Mucosa of descending colon (tissue), 3 donors: ENCODE results near the gene CTNNA3. TPM values are rescaled to one million over a fixed set of nuclear protein-coding genes. Genes with fewer than 3 reads are reported as not detected.

Experiments used
- ATAC-seq: fragments of 200-7000 bp; cut with Tn5 transposase; one replicate; pipeline ENCODE4 v1.9.1; 2020; ENCODE audit warnings: mild to moderate bottlenecking, moderate library complexity
- DNase-seq, 3 donors: peaks; one replicate each; pipeline ENCODE4 v3.0.0-alpha.2; 2020
- H3K36me3 ChIP-seq: fragments of 200-600 bp; one replicate; pipeline ENCODE4 v1.8.0; 2021; ENCODE audit warnings: low read depth, mild to moderate bottlenecking
- H3K4me1 ChIP-seq: fragments of 200-600 bp; one replicate; pipeline ENCODE4 v1.8.0; 2021; ENCODE audit warnings: low read depth, mild to moderate bottlenecking
- H3K4me3 ChIP-seq: fragments of 200-600 bp; one replicate; pipeline ENCODE4 v1.8.0; 2021; ENCODE audit warnings: mild to moderate bottlenecking
- H3K9me3 ChIP-seq: fragments of 200-600 bp; one replicate; pipeline ENCODE4 v1.8.0; 2021; ENCODE audit warnings: mild to moderate bottlenecking
- CTCF ChIP-seq: fragments of 200-600 bp; IDR thresholded peaks from one replicate; pipeline ENCODE4 v1.8.0; 2022; ENCODE audit warnings: antibody characterized with exemption, mild to moderate bottlenecking
- intact Hi-C, 2 donors: fragments of 100-400 bp; cut with DNase I in 1 of 2; cut with micrococcal nuclease in 1 of 2; formaldehyde crosslinking; loops; one replicate each; pipeline versions ENCODE4 v1.11.0 to v1.11.1; 2022; cut with DNase I, micrococcal nuclease
- total RNA-seq, 3 donors: library from RNA; stranded (reverse); fragmentation: NEBNext Ultra II Directional in 2 of 3; extraction: Animal tissue kit (Norgen Biotek cat#: 25700) in 2 of 3; gene quantifications; one replicate each; pipeline versions ENCODE4 v1.2.1 to v1.2.4, GENCODE V29; 2021 to 2023
- donor health status: DM: no; HTN: no; CAD: no; lungs with moderate emphysema.
- donor health status: DM: no; HTN: no; CAD: no.
- donor health status: DM: no; HTN: yes; CAD: no.

CTNNA3 gene
- total RNA-seq, 3 donors from 2014 or later, result 0.52 to 7.5 (median 0.70) TPM

- H3K9me3 ChIP-seq, result no peaks in the 10 kb centered on the region
- H3K4me3 ChIP-seq, result no peak overlapping the region
- no peak for TF ChIP-seq CTCF
- DNase-seq (no peak), ATAC-seq (no peak)
- H3K36me3 ChIP-seq, result no peaks in the 10 kb centered on the region
- H3K4me1 ChIP-seq, result no peaks in the 10 kb centered on the region
- intact Hi-C loops, result no loop called here
Observed at GRCh38 chr10:66167816-66168215, 1528.2 kb downstream of the CTNNA3 start.

DNA sequence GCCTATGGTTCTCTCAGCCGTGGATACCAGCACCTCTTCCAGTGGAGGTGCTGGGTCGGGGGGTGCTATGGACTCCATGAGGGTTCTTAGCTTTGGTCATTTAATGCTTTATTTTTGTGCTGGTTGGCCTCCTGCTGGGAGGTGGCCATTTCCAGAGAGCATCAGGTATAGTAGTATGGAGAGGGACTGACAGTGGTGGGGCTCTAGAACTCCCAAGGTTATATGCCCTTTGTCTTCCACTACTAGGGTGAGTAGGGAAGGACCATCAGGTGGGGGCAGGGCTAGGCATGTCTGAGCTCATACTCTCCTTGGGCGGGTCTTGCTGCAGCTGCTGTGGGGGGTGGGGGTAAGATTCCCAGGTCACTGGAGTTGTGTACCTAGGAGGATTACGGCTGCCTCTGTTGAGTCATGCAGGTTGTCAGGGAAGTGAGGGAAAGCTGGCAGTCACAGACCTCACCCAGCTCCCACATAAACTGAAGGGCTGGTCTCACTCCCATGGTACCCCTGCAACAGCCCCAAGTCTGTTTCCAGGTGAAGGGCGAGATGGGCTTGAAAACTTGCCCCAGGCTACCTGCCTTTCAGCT, 1533.3 kb downstream of the CTNNA3 start:
- no peak for TF ChIP-seq CTCF
- Histone ChIP-seq H3K4me3 (no peak overlapping the region), H3K4me1 (no peaks in the 10 kb centered on the region), H3K9me3 (no peaks in the 10 kb centered on the region), H3K36me3 (no peaks in the 10 kb centered on the region)
- no peak for ATAC-seq
- intact Hi-C loops, result no loop called here
- DNase-seq, result no peak

GRCh38 chr10:66151346-66151745, 1544.6 kb downstream of the CTNNA3 start:
- Histone ChIP-seq H3K9me3 (no peaks in the 10 kb centered on the region), H3K36me3 (no peaks in the 10 kb centered on the region), H3K4me3 (no peak overlapping the region), H3K4me1 (no peaks in the 10 kb centered on the region)
- no peak for ATAC-seq
- no peak for DNase-seq
- no peak for TF ChIP-seq CTCF
- intact Hi-C loops, result no loop called here

GRCh38 chr10:66148312-66148711, 1547.7 kb downstream of the CTNNA3 start:
- H3K4me3 ChIP-seq, result no peak overlapping the region
- no peaks in the 10 kb centered on the region for H3K4me1 ChIP-seq
- H3K9me3 ChIP-seq, result no peaks in the 10 kb centered on the region
- ATAC-seq (no peak), DNase-seq (no peak)
- no peak for TF ChIP-seq CTCF
- intact Hi-C loops, result no loop called here
- H3K36me3 ChIP-seq, result no peaks in the 10 kb centered on the region

- ATAC-seq (no peak), DNase-seq (no peak)
- H3K36me3 ChIP-seq, result no peaks in the 10 kb centered on the region
- H3K9me3 ChIP-seq, result no peaks in the 10 kb centered on the region
- H3K4me3 ChIP-seq, result no peak overlapping the region
- no peaks in the 10 kb centered on the region for H3K4me1 ChIP-seq
- intact Hi-C loops, result no loop called here
- no peak for TF ChIP-seq CTCF
Observed at GRCh38 chr10:66144016-66144415, 1552.0 kb downstream of the CTNNA3 start.

DNA sequence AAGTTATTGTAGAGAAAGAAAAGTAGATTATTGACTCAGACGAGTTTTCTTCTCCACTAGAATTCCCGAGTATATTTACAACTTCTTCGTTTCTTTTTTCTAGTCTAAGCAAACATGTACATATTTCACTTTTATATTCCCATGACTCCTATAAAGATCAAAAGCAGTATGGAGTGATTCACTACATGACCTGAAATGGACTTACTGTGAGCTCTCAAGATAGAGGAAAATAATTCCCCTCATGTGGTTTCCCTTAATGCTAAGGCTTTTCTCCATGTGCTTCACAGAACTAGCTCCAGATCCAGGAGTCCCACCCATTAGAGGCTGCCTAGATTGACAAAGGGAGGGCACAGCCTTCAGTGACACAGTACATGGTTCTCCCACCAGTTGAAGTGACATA, 1593.2 kb downstream of the CTNNA3 start:
- no peak for DNase-seq
- no peaks in the 10 kb centered on the region for H3K36me3 ChIP-seq
- no peaks in the 10 kb centered on the region for H3K4me1 ChIP-seq
- ATAC-seq, result no peak
- TF ChIP-seq CTCF, result no peak
- H3K4me3 ChIP-seq, result no peak overlapping the region
- intact Hi-C loops, result no loop called here
- no peaks in the 10 kb centered on the region for H3K9me3 ChIP-seq
